IPS-11a (cell line): ENCODE measurements around the gene PCSK9.
"Not testable (repeated sequence)": the region's sequence is repeated elsewhere in the genome, so short reads cannot be mapped to it uniquely, and the experiment has no call there.

Source experiments
- H3K4me3 ChIP-seq: one replicate; pipeline ENCODE4 v1.5.1; 2013; ENCODE audit warnings: low read depth, low read length, control low read depth

PCSK9 gene

GRCh38 chr1:55076356-55076755 is 37.0 kb downstream of the PCSK9 start:
- no peak overlapping the region for H3K4me3 ChIP-seq

GRCh38 chr1:55078470-55078869 is 39.1 kb downstream of the PCSK9 start:
- no peak overlapping the region for H3K4me3 ChIP-seq

GRCh38 chr1:55079651-55080050 is 40.3 kb downstream of the PCSK9 start:
- no peak overlapping the region for H3K4me3 ChIP-seq

GRCh38 chr1:55081188-55081904 is 42.0 kb downstream of the PCSK9 start:
- no peak overlapping the region for H3K4me3 ChIP-seq

- H3K4me3 ChIP-seq: no peak overlapping the region
Measured at GRCh38 chr1:55081905-55082296, 42.6 kb downstream of the PCSK9 start.

GRCh38 chr1:55084257-55084656 is 44.9 kb downstream of the PCSK9 start:
- H3K4me3 ChIP-seq: no peak overlapping the region

GRCh38 chr1:55087439-55087838 is 48.1 kb downstream of the PCSK9 start:
- H3K4me3 ChIP-seq: no peak overlapping the region

GRCh38 chr1:55088413-55088812 is 49.1 kb downstream of the PCSK9 start:
- H3K4me3 ChIP-seq: no peak overlapping the region

GRCh38 chr1:55089683-55090082 is 50.3 kb downstream of the PCSK9 start:
- no peak overlapping the region for H3K4me3 ChIP-seq

GRCh38 chr1:55092475-55092874 is 53.1 kb downstream of the PCSK9 start:
- H3K4me3 ChIP-seq: no peak overlapping the region

- no peak overlapping the region for H3K4me3 ChIP-seq
Measured at GRCh38 chr1:55095095-55095494, 55.7 kb downstream of the PCSK9 start.

GRCh38 chr1:55103891-55104290 is 64.5 kb downstream of the PCSK9 start:
- no peak overlapping the region for H3K4me3 ChIP-seq

- H3K4me3 ChIP-seq: no peak overlapping the region
Measured at GRCh38 chr1:55107101-55107500, 67.8 kb downstream of the PCSK9 start.

- H3K4me3 ChIP-seq: not testable (repeated sequence)
Measured at GRCh38 chr1:55109005-55109404, 69.7 kb downstream of the PCSK9 start.
